Adipocyte (in vitro differentiated cells): Measurements from ENCODE around the gene ANKRD24.
"Not testable (repeated sequence)": the region's sequence is repeated elsewhere in the genome, so short reads cannot be mapped to it uniquely, and the experiment has no call there.

Experiments used
- DNase-seq: peaks from one replicate; pipeline ENCODE4 v3.0.0-alpha.2; 2015; ENCODE audit warnings: low read depth
- H3K27me3 ChIP-seq: replicated peaks from 2 replicates; pipeline ENCODE4 v1.7.0; 2013; ENCODE audit warnings: mild to moderate bottlenecking, low read length, moderate library complexity; ENCODE audit not compliant: control insufficient read depth, insufficient read depth
- H3K36me3 ChIP-seq: 2 replicates; pipeline ENCODE4 v1.7.0; 2013; ENCODE audit warnings: low read length, mild to moderate bottlenecking, moderate library complexity; ENCODE audit not compliant: control insufficient read depth, insufficient read depth, severe bottlenecking
- H3K4me1 ChIP-seq: 2 replicates; pipeline ENCODE4 v1.7.0; 2013; ENCODE audit warnings: mild to moderate bottlenecking, low read length, moderate library complexity; ENCODE audit not compliant: control insufficient read depth, insufficient read depth
- H3K4me3 ChIP-seq: 2 replicates; pipeline ENCODE4 v1.7.0; 2013; ENCODE audit warnings: mild to moderate bottlenecking, low read length, moderate library complexity
- H3K9ac ChIP-seq: 2 replicates; pipeline ENCODE4 v1.7.0; 2013; ENCODE audit warnings: mild to moderate bottlenecking, low read length, moderate library complexity
- H3K9me3 ChIP-seq: 2 replicates; pipeline ENCODE4 v1.7.0; 2013; ENCODE audit warnings: mild to moderate bottlenecking, low read length, moderate library complexity; ENCODE audit not compliant: control insufficient read depth

The ANKRD24 gene

DNA sequence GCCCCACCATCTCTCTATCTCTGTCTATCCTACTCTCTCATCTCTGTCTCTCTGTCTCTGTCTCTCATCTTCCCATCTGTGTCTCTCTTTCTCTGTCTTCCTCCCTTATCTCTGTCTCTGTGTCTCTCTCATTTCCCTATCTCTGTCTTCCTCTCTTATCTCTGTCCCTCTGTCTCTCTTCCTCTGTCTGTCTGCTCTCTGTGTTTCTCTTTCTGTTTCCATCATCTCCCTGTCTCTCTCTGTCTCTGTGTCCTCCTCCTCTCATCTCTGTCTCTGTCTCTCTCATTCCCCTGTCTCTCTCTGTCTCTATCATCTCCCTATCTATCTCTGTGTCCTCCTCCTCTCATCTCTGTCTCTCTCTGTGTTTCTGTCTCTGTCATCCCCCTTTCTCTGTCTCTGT lies 45.3 kb downstream of the ANKRD24 start:
- H3K36me3 ChIP-seq, result no peaks in the 10 kb centered on the region
- H3K9me3 ChIP-seq, result no peaks in the 10 kb centered on the region
- H3K4me1 ChIP-seq, result peaks cover 3% of the 10 kb centered on the region
- H3K9ac ChIP-seq, result no peak overlapping the region
- no peak for DNase-seq
- H3K4me3 ChIP-seq, result no peak overlapping the region
- peaks cover 29% of the 10 kb centered on the region for H3K27me3 ChIP-seq

GRCh38 chr19:4228765-4229178 lies 46.3 kb downstream of the ANKRD24 start:
- no peaks in the 10 kb centered on the region for H3K9me3 ChIP-seq
- H3K4me3 ChIP-seq, result no peak overlapping the region
- H3K36me3 ChIP-seq, result no peaks in the 10 kb centered on the region
- H3K9ac ChIP-seq, result no peak overlapping the region
- DNase-seq, result no peak
- H3K27me3 ChIP-seq, result peaks cover 32% of the 10 kb centered on the region
- H3K4me1 ChIP-seq, result peaks cover 3% of the 10 kb centered on the region

DNA sequence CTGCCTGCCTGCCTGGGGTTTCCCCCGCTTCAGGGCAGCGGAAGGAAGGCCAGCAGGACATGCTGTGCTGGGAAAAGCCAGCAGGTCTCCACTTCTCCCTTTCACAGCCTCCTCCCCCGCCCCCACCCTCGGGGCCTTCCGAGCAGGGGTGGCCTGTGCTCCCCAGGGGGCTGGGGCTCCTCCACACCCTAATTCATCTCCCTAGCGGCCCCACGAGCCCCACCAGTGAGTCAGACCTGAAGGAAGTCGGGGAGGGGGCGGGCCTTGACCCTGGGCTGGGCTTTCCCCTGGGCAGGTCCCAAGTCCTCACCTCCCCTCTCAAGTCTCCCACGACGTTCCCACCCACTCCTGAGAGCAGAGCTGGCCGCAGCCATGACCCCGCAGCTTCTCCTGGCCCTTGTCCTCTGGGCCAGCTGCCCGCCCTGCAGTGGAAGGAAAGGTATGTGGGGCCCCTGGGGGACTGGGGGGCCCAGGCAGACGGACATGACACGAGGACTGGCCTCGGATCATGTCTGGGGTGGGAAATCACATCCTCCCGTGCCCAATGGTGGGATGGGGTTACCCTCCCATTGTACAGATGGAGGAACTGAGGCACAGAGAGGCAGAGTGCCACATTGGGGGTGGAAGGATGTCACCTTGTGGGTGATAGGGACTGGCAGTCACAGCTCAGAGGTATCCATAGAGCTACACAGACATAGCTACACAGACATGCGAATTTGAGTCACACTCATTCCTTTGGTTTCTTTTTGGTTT lies 46.9 kb downstream of the ANKRD24 start, which contains the start of gene EBI3:
TSS of gene EBI3 (plus strand) at position 345 of the 753 bp plus-strand sequence. CDS start at position 373, 28 bp downstream.
- DNase-seq, result peak; percentile 57
- Histone ChIP-seq H3K9me3 (no peaks in the 10 kb centered on the region), H3K4me1 (peaks cover 3% of the 10 kb centered on the region), H3K9ac (no peak within 1 kb of the TSS), H3K4me3 (no peak within 1 kb of the TSS), H3K27me3 (peaks cover 37% of the 10 kb centered on the region), H3K36me3 (no peaks in the 10 kb centered on the region)

GRCh38 chr19:4230237-4230636 lies 47.7 kb downstream of the ANKRD24 start:
- H3K4me3 ChIP-seq, H3K9ac ChIP-seq, H3K4me1 ChIP-seq, DNase-seq, H3K9me3 ChIP-seq, H3K36me3 ChIP-seq: not testable (repeated sequence)
- H3K27me3 ChIP-seq, result peaks cover 39% of the 10 kb centered on the region

GRCh38 chr19:4231521-4231920 lies 49.0 kb downstream of the ANKRD24 start:
- peaks cover 32% of the 10 kb centered on the region for H3K27me3 ChIP-seq
- H3K36me3 ChIP-seq, result not testable (repeated sequence)

GRCh38 chr19:4232139-4232538 lies 49.6 kb downstream of the ANKRD24 start:
- not testable (repeated sequence) for H3K9ac ChIP-seq, H3K9me3 ChIP-seq, H3K4me1 ChIP-seq, H3K36me3 ChIP-seq, DNase-seq, H3K4me3 ChIP-seq
- peaks cover 35% of the 10 kb centered on the region for H3K27me3 ChIP-seq

More at GRCh38 chr19:4231521-4231920, 49.0 kb downstream of the ANKRD24 start:
- not testable (repeated sequence) for H3K9ac ChIP-seq, H3K9me3 ChIP-seq, DNase-seq, H3K4me3 ChIP-seq, H3K4me1 ChIP-seq

- no peak for DNase-seq
- Histone ChIP-seq H3K4me3 (no peak overlapping the region), H3K9me3 (no peaks in the 10 kb centered on the region), H3K27me3 (peaks cover 32% of the 10 kb centered on the region), H3K4me1 (peaks cover 3% of the 10 kb centered on the region), H3K36me3 (no peaks in the 10 kb centered on the region), H3K9ac (no peak overlapping the region)
Measured at GRCh38 chr19:4232614-4233281, 50.3 kb downstream of the ANKRD24 start.

DNA sequence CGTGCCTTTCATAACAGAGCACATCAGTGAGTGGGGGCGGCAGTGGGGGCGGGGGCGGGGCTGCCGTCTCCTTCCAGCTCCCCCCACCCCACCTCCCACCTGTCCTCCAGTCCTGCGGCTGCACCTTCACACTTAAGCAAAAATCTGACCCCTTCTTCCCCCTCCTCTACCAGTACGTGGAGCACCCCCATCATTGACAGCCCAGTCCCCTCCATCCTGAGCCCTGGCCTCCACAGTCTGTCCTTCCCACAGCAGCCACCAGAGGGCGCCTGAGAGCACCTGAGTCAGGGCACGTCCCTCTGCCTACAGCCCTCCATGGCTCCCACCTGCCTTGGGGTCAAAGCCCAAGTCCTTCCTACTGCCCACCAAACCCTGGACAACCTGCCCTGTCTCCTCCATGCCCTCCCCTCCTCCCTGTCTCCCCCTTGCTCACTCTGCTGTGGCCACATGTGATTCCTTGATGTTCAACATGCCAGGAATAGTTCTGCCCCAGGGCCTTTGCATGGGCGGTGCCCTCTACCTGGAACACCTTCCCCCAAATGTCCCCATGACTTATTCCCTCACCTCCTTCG lies 50.9 kb downstream of the ANKRD24 start:
- Histone ChIP-seq H3K4me1 (peaks cover 3% of the 10 kb centered on the region), H3K36me3 (no peaks in the 10 kb centered on the region), H3K9ac (no peak overlapping the region), H3K9me3 (no peaks in the 10 kb centered on the region), H3K4me3 (no peak overlapping the region), H3K27me3 (peaks cover 25% of the 10 kb centered on the region)
- DNase-seq, result peak; percentile 55

DNA sequence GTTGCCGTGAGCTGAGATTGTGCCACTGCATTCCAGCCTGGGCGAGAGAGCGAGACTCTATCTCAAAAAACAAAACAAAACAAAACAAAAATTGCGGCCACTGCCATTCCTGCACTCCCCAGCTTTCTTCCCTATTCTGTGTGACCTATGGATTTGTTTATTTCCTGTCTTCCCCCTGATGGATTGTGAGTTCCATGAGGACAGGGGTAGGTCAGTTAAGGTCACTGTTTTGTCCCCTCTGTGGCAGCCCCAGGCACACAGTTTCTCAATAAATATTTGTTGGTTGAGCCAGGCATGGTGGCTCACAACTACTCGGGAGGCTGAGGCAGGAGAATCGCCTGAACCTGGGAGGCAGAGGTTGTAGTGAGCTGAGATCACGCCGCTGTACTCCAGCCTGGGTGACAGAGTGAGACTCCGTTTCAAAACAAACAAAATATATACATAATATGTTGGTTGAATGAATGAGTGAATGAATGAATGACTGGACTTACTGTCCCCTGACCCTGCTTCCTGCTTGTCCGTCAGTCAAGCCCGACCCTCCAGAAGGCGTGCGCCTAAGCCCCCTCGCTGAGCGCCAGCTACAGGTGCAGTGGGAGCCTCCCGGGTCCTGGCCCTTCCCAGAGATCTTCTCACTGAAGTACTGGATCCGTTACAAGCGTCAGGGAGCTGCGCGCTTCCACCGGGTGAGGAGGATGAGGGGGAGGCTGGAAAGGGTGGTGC lies 51.8 kb downstream of the ANKRD24 start:
- Histone ChIP-seq H3K27me3 (peaks cover 18% of the 10 kb centered on the region), H3K9me3 (no peaks in the 10 kb centered on the region), H3K4me3 (no peak overlapping the region), H3K9ac (no peak overlapping the region), H3K4me1 (peaks cover 2% of the 10 kb centered on the region), H3K36me3 (no peaks in the 10 kb centered on the region)
- DNase-seq, result peak; percentile 4

GRCh38 chr19:4234862-4235201 lies 52.3 kb downstream of the ANKRD24 start:
- H3K4me1 ChIP-seq, result no peaks in the 10 kb centered on the region
- no peaks in the 10 kb centered on the region for H3K36me3 ChIP-seq
- H3K4me3 ChIP-seq, result no peak overlapping the region
- H3K9ac ChIP-seq, result no peak overlapping the region
- peaks cover 18% of the 10 kb centered on the region for H3K27me3 ChIP-seq
- no peaks in the 10 kb centered on the region for H3K9me3 ChIP-seq
- no peak for DNase-seq

GRCh38 chr19:4237510-4237909 lies 55.0 kb downstream of the ANKRD24 start:
- not testable (repeated sequence) for H3K4me3 ChIP-seq, H3K4me1 ChIP-seq
- H3K27me3 ChIP-seq, result peaks cover 18% of the 10 kb centered on the region

More at GRCh38 chr19:4237510-4237909, 55.0 kb downstream of the ANKRD24 start:
- not testable (repeated sequence) for H3K36me3 ChIP-seq, H3K9me3 ChIP-seq, DNase-seq, H3K9ac ChIP-seq
